Ovary (tissue), 9 donors: ENCODE results near the gene IVL. TPM values are rescaled to one million over a fixed set of nuclear protein-coding genes. Genes with fewer than 3 reads are reported as not detected.

ENCODE experiments used
- DNase-seq, 5 donors: peaks; one replicate each; pipeline ENCODE4 v3.0.0-alpha.2; 2019 to 2020
- H3K27ac ChIP-seq, 2 donors: fragments of 200-600 bp; one replicate each; pipeline versions ENCODE4 v1.5.1 to v1.8.0; 2019 to 2022
- H3K27me3 ChIP-seq: fragments of 200-600 bp; one replicate; pipeline ENCODE4 v1.8.0; 2022
- H3K36me3 ChIP-seq: fragments of 200-600 bp; sonication (generic); one replicate; pipeline ENCODE4 v1.5.1; 2019
- H3K4me1 ChIP-seq: one replicate; pipeline ENCODE4 v1.8.1; 2013; ENCODE audit warnings: mild to moderate bottlenecking, moderate library complexity; ENCODE audit not compliant: insufficient read depth
- H3K4me3 ChIP-seq: fragments of 200-600 bp; sonication (generic); one replicate; pipeline ENCODE4 v1.5.1; 2017
- H3K9me3 ChIP-seq, 2 donors: fragments of 200-600 bp in 1 of 2; sonication (generic) in 1 of 2; one replicate each; pipeline versions ENCODE4 v1.5.1 to v1.8.1; 2013 to 2019; ENCODE audit warnings: mild to moderate bottlenecking in 1 of 2, moderate library complexity in 1 of 2
- CTCF ChIP-seq, 3 donors: fragments of 450-650 bp in 2 of 3; fragments of 200-600 bp in 1 of 3; IDR thresholded peaks; one replicate each; pipeline versions ENCODE4 v1.5.1 to v1.8.0; 2016 to 2022; ENCODE audit warnings: antibody characterized with exemption in 3 of 3, mild to moderate bottlenecking in 1 of 3
- EP300 ChIP-seq: sonication (generic); formaldehyde crosslinking; IDR thresholded peaks from one replicate; pipeline ENCODE4 v1.6.1; 2017; ENCODE audit warnings: antibody characterized with exemption
- POLR2A ChIP-seq: fragments of 450-650 bp; IDR thresholded peaks from one replicate; pipeline ENCODE4 v1.6.1; 2017; ENCODE audit warnings: antibody characterized with exemption, mild to moderate bottlenecking, moderate library complexity
- WGBS, 3 donors: extraction: QIAGEN DNeasy Blood & Tissue Kit in 1 of 3; methylation state at CpG; one replicate each; pipeline versions ENCODE4 v1.1.5 to v1.1.7; 2013 to 2017; 5-methylcytosine and 5-hydroxymethylcytosine counted together
- intact Hi-C, 4 donors: fragments of 100-400 bp; cut with DNase I; formaldehyde crosslinking; loops; one replicate each; pipeline versions ENCODE4 v1.11.0 to v1.15.1; 2022 to 2023
- polyA plus RNA-seq, 2 donors: library from polyadenylated mRNA; stranded (reverse); fragments of 200-250 nt in 1 of 2; fragments of 350-450 nt in 1 of 2; fragmentation: Illumina TruSeq in 1 of 2; extraction: RNeasy Lipid Tissue Mini Kit (QIAGEN cat#74804) in 1 of 2; gene quantifications; one replicate each; pipeline ENCODE4 v1.2.3, GENCODE V29; 2013 to 2014
- total RNA-seq, 7 donors: library from RNA; depleted of rRNA in 2 of 7; stranded (reverse); fragments of >200 nt in 2 of 7; fragmentation: NEBNext Ultra II Directional in 3 of 7; extraction: Animal tissue kit (Norgen Biotek cat#: 25700) in 3 of 7; gene quantifications; one replicate each; pipeline versions ENCODE4 v1.1.0 to v1.2.4, GENCODE V29; 2016 to 2023
- donor health status: DM: no; HTN: no; CAD: no; lungs with moderate emphysema.
- donor health status: DM: no; HTN: no; CAD: no.
- donor health status: Bipolar disorder and iron deficiency.
- donor health status: DM: yes; HTN: yes; CAD: no.
- donor health status: DM: no; HTN: no; CAD: no.
- donor health status: DM: yes; HTN: yes; CAD: no.

IVL gene
- total and polyA plus RNA-seq, 9 donors: not detected

- intact Hi-C loops: no loop called here
- WGBS, 3 donors: 58 to 67% (median 62%) methylated on average over 5 of the region's 5 CpGs
- Histone ChIP-seq H3K27ac (no peak overlapping the region), H3K4me3 (no peak overlapping the region), H3K27me3 (no peaks in the 10 kb centered on the region), H3K36me3 (no peaks in the 10 kb centered on the region), H3K4me1 (no peaks in the 10 kb centered on the region), H3K9me3 (no peaks in the 10 kb centered on the region)
- TF ChIP-seq CTCF (IDR thresholded peaks at IDR 0.05) (no peak), POLR2A (no peak), EP300 (no peak)
- no peak for DNase-seq
These were observed 2.3 kb upstream of the IVL start for GRCh38 chr1:152906023-152906565.

- no peaks in the 10 kb centered on the region for H3K9me3 ChIP-seq
- no peak overlapping the region for H3K4me3 ChIP-seq
- WGBS, 3 donors: 91 to 96% (median 92%) methylated on average over 3 of the region's 3 CpGs
- no peaks in the 10 kb centered on the region for H3K27me3 ChIP-seq
- intact Hi-C loops: no loop called here
- TF ChIP-seq CTCF (IDR thresholded peaks at IDR 0.05): no peak
- no peak for TF ChIP-seq POLR2A
- TF ChIP-seq EP300: no peak
- no peak overlapping the region for H3K27ac ChIP-seq
- no peak for DNase-seq
- no peaks in the 10 kb centered on the region for H3K36me3 ChIP-seq
- no peaks in the 10 kb centered on the region for H3K4me1 ChIP-seq
These were observed 860 bp downstream of the IVL start for GRCh38 chr1:152909206-152909605.

DNA sequence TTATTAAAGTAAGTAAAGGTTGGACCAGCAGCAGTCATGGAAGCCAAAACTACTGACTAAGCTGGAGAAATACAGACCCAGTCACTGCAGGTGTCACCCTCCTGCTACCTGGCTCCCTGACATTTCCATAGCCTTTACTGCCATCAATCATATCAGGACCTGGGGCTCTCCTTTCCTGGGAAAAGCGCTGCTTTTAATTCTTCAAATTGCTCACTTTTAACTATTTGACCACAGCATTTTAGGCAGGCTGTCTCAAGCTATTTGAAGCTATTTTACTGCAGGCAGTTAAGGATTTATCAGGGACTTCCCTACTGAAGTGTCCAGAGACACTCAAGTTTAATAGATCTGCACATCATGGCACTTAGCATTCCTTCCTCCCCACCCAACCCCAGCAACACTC is 4.1 kb downstream of the IVL start:
- no peak for TF ChIP-seq EP300
- TF ChIP-seq CTCF (IDR thresholded peaks at IDR 0.05): no peak
- no peak for TF ChIP-seq POLR2A
- Histone ChIP-seq H3K4me1 (no peaks in the 10 kb centered on the region), H3K9me3 (no peaks in the 10 kb centered on the region), H3K36me3 (no peaks in the 10 kb centered on the region), H3K27ac (no peak overlapping the region), H3K27me3 (no peaks in the 10 kb centered on the region), H3K4me3 (no peak overlapping the region)
- no peak for DNase-seq
- intact Hi-C loops: no loop called here
- 39 to 62% (median 61%) methylated on average over 1 of the region's 1 CpG for WGBS, 3 donors

DNA sequence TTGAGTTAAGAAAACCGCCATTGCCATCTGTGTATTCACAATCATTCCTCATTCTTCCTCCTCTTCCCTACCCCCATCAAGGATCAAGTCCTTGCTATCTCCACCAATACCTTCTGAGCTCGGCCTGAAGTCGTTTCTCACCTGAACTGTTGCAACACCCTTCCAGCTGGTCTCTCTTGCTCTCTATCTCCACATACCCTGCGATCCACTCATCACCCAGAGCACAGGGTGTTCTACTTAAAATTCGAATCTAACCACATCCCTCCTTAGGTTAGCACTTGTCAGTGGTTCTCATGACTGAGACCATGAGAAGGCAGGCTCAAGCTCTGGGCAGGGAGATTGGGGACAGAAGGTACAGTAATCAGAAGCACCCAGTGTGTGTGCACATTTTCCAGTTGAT is 4.6 kb downstream of the IVL start:
- H3K27me3 ChIP-seq: no peaks in the 10 kb centered on the region
- no peaks in the 10 kb centered on the region for H3K4me1 ChIP-seq
- no peak overlapping the region for H3K4me3 ChIP-seq
- no peaks in the 10 kb centered on the region for H3K9me3 ChIP-seq
- no peak overlapping the region for H3K27ac ChIP-seq
- no peak for TF ChIP-seq EP300
- TF ChIP-seq POLR2A: no peak
- TF ChIP-seq CTCF (IDR thresholded peaks at IDR 0.05): no peak
- no peak for DNase-seq
- WGBS, 3 donors: 70 to 77% (median 70%) methylated on average over 5 of the region's 5 CpGs
- intact Hi-C loops: no loop called here
- no peaks in the 10 kb centered on the region for H3K36me3 ChIP-seq
